Muscle of arm (tissue), 12 donors: Measurements from ENCODE around the gene CCDC15. TPM values are rescaled to one million over a fixed set of nuclear protein-coding genes. Genes with fewer than 3 reads are reported as not detected.
"Not testable (repeated sequence)": the region's sequence is repeated elsewhere in the genome, so short reads cannot be mapped to it uniquely, and the experiment has no call there.

Experiments used
- DNase-seq: peaks from one replicate; pipeline ENCODE4 v3.0.0-alpha.2; 2013
- polyA plus RNA-seq, 12 donors: library from polyadenylated mRNA; unstranded; fragments of 120-200 nt; gene quantifications; one replicate each; pipeline ENCODE4 v1.2.1, GENCODE V29; 2013; ENCODE audit not compliant: insufficient read length in 12 of 12

Gene CCDC15
- polyA plus RNA-seq, 12 donors = 2.4 to 5.3 (median 3.4) TPM; not detected in 2

DNA sequence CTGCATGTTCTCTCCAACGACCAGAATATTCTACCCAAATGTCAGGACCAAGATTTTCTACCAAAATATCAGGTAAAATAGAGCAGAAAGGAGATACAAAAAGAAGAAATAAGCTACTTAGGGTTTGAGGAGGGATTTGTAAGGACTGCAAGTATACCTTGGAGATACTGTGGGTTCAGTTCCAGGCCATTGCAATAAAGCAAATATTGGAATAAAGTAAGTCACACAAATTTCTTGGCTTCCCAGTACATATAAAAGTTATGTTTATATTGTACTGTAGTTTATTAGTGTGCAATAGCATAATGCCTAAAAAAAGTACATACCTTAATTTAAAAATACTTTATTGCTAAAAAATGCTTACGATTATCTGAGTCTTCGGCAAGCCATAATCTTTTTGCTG, 34.1 kb downstream of the CCDC15 start:
- DNase-seq = no peak

- no peak for DNase-seq
Measured at GRCh38 chr11:125001079-125001778, 47.2 kb downstream of the CCDC15 start.

- no peak for DNase-seq
Measured at GRCh38 chr11:125001849-125002248, 47.8 kb downstream of the CCDC15 start.

DNA sequence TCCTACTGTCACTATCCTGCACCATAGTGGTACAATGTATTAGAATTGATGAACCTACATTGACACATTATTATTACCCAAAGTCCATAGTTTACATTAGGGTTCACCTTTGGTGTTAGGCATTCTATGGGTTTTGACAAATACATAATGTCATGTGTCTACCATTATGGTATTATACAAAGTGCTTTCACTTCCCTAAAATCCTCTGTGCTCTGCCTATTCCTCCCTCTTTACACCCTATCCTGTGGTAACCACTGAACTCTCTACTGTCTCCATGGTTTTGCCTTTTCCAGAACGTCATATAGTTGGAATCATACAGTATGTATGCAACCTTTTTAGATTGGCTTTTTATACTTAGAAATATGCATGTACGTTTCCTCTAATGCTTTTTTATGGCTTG, 51.5 kb downstream of the CCDC15 start:
- DNase-seq = no peak

GRCh38 chr11:125016413-125016812, 62.4 kb downstream of the CCDC15 start:
- DNase-seq = no peak

DNA sequence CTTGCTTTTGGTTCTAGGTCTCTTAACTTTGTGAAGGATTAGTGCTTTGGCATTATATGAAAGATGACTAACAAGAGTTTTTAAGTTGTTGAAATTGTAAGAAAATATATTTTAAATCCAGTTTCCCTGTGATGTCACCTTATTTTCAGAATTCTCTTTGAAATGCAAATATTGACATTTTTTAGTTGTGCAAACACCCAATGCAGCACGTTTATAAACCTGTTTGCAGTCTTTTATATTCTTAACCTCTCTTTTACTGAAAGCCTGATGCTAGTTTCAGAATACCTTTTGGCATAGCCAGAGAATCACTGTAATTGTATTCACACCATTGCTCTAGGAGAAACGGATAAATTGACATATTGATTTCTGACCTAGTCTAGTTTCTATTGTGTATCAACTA, 66.3 kb downstream of the CCDC15 start:
- no peak for DNase-seq

DNA sequence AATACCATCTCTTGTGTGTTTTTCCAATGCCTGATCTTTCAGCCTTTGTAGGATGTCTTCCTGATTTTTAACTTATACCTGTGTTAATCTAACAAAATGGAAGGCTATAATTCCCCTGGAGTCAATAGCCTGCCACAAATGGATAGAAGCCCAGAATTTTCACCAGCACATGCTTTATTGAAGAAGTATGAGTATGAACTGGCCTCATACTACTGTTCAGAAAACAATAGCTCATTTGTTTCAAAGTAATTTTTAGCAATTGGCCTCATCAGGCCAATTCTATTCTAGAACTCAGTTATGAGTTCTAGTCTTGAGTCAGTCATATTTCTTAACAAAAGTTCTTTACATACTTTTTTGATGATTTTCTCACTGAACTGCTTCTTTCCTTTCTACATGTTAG, 68.5 kb downstream of the CCDC15 start:
- DNase-seq = no peak

GRCh38 chr11:125025968-125026367, 72.0 kb downstream of the CCDC15 start:
- DNase-seq = no peak

GRCh38 chr11:125029431-125029830, 75.4 kb downstream of the CCDC15 start:
- DNase-seq = not testable (repeated sequence)

DNA sequence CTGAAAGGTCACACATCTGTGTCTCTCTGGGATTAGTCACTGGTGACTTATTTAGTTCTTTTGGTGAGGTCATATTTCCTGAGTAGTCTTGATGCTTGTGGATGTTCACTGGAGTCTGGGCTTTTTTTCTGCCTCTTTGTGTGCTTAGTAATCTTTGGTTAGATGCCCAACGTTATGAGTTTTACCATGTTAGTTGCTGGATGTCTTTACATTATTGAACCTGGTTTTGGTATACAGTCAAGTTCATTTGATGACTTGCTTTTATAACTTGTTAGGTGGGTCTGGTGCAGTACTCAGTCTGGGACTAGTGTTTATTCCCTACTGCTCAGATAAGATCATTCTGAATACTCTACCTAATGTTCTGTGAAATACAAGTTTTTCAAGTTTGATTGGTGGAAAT, 82.9 kb downstream of the CCDC15 start:
- no peak for DNase-seq

- DNase-seq = no peak
Measured at GRCh38 chr11:125049164-125049792, 95.3 kb downstream of the CCDC15 start.

DNA sequence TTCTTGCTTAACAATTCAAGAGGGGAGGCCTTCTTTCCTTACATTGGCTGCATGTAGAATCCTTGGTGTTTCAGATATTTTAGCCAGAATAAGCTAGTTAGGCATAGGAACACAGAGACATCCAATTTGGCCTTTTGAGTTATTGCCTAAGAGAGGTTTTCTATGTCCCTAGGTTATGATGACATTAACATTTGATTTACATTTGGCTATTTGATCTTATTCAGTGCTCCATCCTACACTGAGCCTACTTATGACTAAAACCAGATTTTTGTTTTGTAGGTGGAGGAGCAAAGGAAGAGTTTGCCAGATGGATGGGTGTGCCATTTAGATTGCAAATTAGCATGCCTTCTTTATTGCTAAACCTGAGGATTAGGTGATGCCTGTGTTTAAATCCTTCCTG, 98.0 kb downstream of the CCDC15 start:
- DNase-seq = no peak

GRCh38 chr11:125053167-125053566, 99.2 kb downstream of the CCDC15 start:
- no peak for DNase-seq

DNA sequence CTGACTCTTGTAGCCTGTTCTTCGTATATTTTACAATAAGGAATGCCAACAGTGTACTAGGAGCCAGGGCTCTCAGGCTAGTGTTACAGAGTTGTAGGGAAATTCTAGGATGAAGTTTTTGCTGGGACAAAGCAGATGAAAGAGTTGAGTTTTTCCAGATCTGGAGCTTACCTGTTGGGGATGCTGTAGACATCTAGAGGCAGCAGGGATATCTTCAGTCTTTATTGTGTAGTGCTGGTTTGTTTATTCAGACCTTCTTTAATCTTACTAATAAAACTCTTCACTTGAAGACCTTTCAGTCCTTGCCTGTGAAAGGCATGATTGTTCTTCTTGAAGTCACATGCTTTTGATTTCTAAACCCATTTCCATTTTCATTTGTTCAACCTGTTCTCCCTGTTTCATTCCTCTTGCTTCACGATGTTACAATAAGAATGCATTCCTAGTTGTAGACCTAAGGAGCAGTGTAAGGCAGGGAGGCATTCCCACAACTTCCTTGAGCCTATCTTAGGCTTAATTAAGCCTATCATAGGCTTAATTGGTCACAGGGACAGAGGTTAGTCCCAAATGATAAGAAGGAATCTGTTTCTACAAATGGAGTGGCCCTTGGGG, 101.2 kb downstream of the CCDC15 start:
- no peak for DNase-seq

DNA sequence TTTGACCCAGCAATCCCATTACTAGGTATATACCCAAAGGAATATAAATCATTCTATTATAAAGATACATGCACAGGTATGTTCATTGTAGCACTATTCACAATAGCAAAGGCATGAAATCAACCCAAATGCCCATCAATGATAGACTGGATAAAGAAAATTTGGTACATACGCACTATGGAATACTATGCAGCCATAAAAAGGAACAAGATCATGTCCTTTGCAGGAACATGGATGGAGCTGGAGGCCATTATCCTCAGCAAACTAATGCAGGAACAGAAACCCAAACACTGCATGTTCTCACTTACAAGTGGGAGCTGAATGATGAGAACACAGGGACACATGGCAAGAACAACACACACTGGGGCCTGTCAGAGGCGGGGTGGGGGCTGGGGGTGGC, 102.1 kb downstream of the CCDC15 start:
- not testable (repeated sequence) for DNase-seq

DNA sequence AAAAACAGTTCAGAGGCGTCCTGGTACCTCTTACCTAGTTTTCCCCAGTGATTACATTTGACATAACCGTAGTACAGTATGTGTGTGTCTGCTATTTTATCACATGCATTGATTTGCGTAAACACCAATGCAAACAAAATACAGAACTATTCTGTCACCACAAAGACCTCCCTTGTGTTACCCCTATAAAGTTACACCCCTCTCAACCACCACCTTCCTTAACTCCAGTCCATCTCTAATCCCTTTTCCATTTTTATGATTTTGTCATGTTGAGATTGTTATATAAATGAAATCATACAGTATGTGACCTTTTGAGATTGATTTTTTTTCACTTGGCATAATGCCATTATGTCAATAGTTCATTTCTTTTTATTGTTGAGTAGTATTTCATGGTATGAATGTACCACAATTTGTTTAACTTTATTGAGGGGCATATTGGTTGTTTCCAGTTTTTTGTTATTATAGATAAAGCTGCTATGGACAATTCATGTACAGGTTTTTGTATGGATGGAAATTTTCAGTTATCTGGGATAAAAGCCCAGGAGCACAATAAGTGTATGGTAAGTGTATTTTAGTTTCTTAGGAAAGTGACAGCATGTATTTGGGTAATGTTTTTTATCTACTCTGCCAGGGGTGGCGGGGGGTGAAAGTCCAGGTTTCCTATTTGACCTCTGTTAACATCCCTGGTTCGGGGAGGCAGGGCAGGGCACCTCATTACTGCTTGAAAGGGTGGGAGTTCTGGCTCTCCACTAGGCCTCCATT, 103.1 kb downstream of the CCDC15 start:
- DNase-seq = no peak

GRCh38 chr11:125057693-125058016, 103.7 kb downstream of the CCDC15 start:
- DNase-seq = no peak

- no peak for DNase-seq
Measured at GRCh38 chr11:125061281-125061680, 107.3 kb downstream of the CCDC15 start.

DNA sequence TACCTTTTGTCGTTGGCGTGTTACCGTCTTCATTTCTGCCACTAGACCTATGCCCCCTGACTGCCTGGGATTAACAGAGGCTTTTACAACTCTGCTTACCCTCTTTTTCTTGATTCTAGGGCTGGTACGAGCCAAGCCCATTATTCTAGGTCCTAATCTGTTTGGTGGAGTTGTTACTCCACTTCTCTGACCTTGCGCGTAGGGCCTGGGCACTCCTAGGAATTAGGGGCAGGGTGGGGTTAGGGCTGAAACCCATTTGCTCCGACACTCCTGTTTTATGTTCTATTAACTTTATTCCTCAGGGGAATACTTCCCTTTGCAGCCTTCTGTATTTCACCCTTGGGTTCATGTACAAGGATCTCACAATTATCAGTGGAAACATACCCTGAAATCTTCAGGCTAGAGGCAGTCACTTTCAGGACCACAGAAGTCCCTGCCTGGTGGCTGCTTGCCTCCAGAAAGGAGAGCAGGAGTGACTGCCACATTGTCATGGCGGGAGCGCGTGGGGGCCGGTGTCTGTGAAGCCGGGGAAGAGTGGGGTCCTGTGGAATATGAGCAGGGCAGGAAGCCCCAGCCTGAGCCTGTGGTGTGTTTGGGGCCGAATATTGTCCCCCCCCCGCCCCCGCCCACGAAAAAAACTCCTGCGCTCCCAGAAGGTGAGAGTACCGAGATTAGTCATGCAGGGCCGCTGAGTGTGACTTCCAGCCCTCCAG, 108.4 kb downstream of the CCDC15 start:
- DNase-seq = no peak

DNA sequence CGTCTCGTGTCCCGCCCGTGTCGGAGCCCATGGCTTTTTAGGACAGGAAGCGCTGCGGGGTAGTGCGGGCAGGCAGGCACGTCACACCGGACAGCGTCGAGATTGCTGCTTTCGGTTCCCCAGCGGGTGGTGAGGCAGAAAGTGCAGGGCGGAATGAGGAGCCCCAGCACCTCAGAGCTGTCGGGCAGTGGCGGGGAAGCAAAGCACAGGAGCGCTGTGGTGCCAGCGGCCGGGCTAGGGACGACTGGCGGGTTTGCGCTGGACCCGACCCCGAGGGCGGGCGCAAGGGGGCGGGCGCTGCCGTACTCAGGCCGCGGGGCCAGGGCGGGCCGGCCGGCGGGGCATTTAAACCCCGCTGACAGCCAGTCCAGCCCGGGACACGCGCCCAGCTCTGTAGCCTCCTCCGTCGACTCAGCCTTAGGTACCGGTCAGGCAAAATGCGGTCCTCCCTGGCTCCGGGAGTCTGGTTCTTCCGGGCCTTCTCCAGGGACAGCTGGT, 109.0 kb downstream of the CCDC15 start, which contains the start of gene SLC37A2:
SLC37A2 (plus strand) TSS at position 375 of the 498 bp plus-strand sequence; CDS start at position 438, 63 bp downstream.
- peak; percentile 45 for DNase-seq

DNA sequence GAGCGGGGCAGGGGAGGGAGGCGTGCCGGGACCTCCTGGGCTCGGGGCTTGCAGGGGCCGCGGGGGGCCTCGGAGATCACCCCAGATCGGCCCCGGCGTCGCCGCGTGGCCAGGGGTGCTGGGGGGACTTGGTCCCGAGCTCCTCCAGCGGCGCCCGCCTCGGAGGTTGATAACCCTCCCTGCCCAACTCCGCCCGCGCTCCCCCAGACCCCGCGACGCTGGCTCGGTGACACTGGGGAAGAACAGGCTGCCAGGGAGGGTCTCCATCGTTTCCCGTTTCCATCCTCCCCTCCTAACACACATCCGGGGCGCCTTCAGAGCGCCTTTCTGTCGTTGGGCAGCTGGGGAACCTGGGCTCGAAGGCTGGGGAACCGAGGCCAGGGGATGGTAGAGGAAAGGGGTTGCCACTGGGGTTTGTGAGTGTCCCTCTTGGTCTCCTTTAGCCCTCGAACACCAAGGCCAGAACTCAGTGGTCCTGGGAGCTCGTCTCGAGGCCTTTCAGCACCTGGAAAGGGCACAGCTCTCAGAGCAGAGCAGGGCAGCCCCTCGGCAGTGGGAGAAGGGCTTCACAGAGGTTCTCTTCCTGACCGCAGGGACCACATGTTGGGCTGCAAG, 109.5 kb downstream of the CCDC15 start:
- DNase-seq = no peak
